ENCODE measurements around the gene DPYSL3.

The DPYSL3 gene

DNA sequence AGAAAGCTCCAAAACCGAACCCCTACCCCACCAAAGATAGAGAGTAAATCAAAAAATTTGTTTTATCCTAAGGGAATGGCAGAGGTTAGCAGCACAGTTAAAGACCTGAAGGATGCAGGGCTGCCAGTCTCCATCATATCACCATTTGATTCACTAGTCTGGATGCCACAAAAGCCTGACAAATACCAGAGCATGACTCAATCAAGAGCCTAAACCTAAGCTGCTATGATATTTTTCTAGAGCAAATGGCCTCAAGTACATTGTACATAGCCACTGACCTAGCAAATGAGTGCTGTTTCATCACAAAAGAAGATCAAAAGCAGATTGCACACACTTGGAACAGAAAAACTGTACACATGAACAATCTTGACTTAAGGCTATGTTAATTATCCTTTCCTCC, 48.0 kb downstream of the DPYSL3 start:
- TF ChIP-seq, protein P1, sequence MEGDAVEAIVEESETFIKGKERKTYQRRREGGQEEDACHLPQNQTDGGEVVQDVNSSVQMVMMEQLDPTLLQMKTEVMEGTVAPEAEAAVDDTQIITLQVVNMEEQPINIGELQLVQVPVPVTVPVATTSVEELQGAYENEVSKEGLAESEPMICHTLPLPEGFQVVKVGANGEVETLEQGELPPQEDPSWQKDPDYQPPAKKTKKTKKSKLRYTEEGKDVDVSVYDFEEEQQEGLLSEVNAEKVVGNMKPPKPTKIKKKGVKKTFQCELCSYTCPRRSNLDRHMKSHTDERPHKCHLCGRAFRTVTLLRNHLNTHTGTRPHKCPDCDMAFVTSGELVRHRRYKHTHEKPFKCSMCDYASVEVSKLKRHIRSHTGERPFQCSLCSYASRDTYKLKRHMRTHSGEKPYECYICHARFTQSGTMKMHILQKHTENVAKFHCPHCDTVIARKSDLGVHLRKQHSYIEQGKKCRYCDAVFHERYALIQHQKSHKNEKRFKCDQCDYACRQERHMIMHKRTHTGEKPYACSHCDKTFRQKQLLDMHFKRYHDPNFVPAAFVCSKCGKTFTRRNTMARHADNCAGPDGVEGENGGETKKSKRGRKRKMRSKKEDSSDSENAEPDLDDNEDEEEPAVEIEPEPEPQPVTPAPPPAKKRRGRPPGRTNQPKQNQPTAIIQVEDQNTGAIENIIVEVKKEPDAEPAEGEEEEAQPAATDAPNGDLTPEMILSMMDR (IDR thresholded peaks at IDR 0.05; ENCODE audit: insufficient read depth, low read length) = no peak
- no peak for TF ChIP-seq GABPA (IDR thresholded peaks at IDR 0.05; ENCODE audit: low read depth)
- no peak for DNase-seq (ENCODE audit: low read depth in 1 of 2, low spot score in 1 of 2)
- no peaks in the 10 kb centered on the region for H3K27me3 ChIP-seq (ENCODE audit: insufficient read depth, poor library complexity, severe bottlenecking)
- no peak overlapping the region for H3K27ac ChIP-seq (replicated peaks)
- no peak overlapping the region for H3K4me3 ChIP-seq (replicated peaks; ENCODE audit: insufficient read depth, low read length)

DNA sequence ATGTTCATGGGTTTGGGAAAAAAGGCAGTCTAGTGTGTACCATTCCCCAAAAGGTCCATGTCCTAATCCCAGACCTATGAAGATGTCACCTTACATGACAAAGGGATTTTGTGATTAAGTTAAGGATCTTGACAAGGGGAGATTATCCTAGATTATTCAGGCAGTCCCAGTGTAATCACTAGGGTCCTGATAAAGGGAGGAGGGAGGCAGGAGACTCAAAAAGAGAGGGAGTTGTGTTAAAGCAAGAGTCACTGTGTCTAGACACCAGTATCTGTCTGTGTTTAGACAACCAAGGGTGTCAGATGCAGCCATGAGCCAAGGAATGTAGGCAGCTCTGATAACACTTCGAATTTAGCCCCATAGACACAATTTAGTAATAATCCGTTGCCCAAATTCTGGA, 49.5 kb downstream of the DPYSL3 start:
- Histone ChIP-seq H3K27me3 (ENCODE audit: insufficient read depth, poor library complexity, severe bottlenecking) (peaks cover under 1% of the 10 kb centered on the region), H3K4me3 (replicated peaks; ENCODE audit: insufficient read depth, low read length) (no peak overlapping the region), H3K27ac (replicated peaks) (no peak overlapping the region)
- no peak for DNase-seq (ENCODE audit: low read depth in 1 of 2, low spot score in 1 of 2)
- TF ChIP-seq, protein P1 (IDR thresholded peaks at IDR 0.05; ENCODE audit: insufficient read depth, low read length) = no peak
- no peak for TF ChIP-seq GABPA (IDR thresholded peaks at IDR 0.05; ENCODE audit: low read depth)
- TF ChIP-seq SPI1 (IDR thresholded peaks at IDR 0.05; ENCODE audit: borderline replicate concordance, low read depth) = no peak
- TF ChIP-seq POLR2AphosphoS5 (IDR thresholded peaks at IDR 0.05; ENCODE audit: low read depth) = no peak
- TF ChIP-seq, protein P2, sequence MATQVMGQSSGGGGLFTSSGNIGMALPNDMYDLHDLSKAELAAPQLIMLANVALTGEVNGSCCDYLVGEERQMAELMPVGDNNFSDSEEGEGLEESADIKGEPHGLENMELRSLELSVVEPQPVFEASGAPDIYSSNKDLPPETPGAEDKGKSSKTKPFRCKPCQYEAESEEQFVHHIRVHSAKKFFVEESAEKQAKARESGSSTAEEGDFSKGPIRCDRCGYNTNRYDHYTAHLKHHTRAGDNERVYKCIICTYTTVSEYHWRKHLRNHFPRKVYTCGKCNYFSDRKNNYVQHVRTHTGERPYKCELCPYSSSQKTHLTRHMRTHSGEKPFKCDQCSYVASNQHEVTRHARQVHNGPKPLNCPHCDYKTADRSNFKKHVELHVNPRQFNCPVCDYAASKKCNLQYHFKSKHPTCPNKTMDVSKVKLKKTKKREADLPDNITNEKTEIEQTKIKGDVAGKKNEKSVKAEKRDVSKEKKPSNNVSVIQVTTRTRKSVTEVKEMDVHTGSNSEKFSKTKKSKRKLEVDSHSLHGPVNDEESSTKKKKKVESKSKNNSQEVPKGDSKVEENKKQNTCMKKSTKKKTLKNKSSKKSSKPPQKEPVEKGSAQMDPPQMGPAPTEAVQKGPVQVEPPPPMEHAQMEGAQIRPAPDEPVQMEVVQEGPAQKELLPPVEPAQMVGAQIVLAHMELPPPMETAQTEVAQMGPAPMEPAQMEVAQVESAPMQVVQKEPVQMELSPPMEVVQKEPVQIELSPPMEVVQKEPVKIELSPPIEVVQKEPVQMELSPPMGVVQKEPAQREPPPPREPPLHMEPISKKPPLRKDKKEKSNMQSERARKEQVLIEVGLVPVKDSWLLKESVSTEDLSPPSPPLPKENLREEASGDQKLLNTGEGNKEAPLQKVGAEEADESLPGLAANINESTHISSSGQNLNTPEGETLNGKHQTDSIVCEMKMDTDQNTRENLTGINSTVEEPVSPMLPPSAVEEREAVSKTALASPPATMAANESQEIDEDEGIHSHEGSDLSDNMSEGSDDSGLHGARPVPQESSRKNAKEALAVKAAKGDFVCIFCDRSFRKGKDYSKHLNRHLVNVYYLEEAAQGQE (IDR thresholded peaks at IDR 0.05; ENCODE audit: insufficient replicate concordance, low read depth) = no peak

DNA sequence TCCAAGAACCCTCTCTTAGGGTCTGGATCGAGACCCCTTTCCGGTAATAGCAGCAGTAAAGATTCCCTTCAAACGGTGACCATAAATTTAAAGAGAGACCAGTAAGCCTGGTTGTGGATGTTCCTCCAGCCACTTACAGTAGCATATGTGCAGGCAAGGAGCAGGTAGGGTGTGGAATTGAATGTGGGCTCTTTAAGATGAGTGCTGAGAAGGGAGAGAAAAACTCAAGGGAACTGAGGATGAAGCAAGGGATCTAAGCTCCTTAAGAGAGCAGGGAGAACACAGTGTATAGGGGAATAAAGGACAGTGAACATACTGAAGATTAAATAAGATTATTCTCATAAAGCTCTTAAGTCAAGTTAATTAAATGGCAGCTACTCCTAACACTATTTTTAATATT, 51.3 kb downstream of the DPYSL3 start:
- Histone ChIP-seq H3K4me3 (replicated peaks; ENCODE audit: insufficient read depth, low read length) (no peak overlapping the region), H3K27ac (replicated peaks) (no peak overlapping the region), H3K27me3 (ENCODE audit: insufficient read depth, poor library complexity, severe bottlenecking) (peaks cover 14% of the 10 kb centered on the region)
- no peak for DNase-seq (ENCODE audit: low read depth in 1 of 2, low spot score in 1 of 2)
- no peak for TF ChIP-seq GABPA (IDR thresholded peaks at IDR 0.05; ENCODE audit: low read depth)
- TF ChIP-seq POLR2AphosphoS5 (IDR thresholded peaks at IDR 0.05; ENCODE audit: low read depth) = no peak
- TF ChIP-seq, protein P1 (IDR thresholded peaks at IDR 0.05; ENCODE audit: insufficient read depth, low read length) = no peak
- TF ChIP-seq, protein P2 (IDR thresholded peaks at IDR 0.05; ENCODE audit: insufficient replicate concordance, low read depth) = no peak
- no peak for TF ChIP-seq SPI1 (IDR thresholded peaks at IDR 0.05; ENCODE audit: borderline replicate concordance, low read depth)

DNA sequence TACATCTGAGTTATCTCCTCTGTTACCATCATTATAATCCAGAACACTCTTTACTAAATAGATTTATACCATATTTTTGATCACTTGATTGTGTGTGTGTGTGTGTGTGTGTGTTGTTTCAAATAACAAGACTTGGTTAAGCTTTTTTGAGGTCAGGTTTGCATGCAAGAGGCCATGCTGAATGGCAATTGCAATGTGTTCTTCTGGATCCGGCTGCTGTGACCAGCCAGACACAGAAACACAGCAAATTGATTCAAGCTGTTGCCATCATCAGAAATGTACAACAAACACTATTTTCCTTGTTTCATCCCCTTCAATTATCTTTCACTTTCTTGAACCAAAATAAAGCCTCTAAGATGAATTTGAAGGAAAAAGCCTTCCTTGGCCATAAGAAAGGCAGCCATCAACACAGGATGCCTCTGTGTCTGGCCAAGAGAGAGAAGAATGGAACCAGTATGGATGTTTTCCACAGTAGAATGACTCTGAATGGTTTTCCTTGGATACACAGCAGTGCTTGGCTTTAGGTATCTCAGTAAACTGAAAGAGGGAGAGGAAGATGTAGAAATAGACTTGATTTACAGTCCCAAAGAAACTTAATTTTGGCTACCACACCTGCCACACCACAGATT, 53.9 kb downstream of the DPYSL3 start:
- H3K27me3 ChIP-seq (ENCODE audit: insufficient read depth, poor library complexity, severe bottlenecking) = peaks cover 34% of the 10 kb centered on the region
- DNase-seq (ENCODE audit: low read depth in 1 of 2, low spot score in 1 of 2) = no peak
- TF ChIP-seq, protein P2 (IDR thresholded peaks at IDR 0.05; ENCODE audit: insufficient replicate concordance, low read depth) = no peak
- TF ChIP-seq, protein P1 (IDR thresholded peaks at IDR 0.05; ENCODE audit: insufficient read depth, low read length) = no peak
- TF ChIP-seq POLR2AphosphoS5 (IDR thresholded peaks at IDR 0.05; ENCODE audit: low read depth) (no peak), GABPA (IDR thresholded peaks at IDR 0.05; ENCODE audit: low read depth) (no peak), SPI1 (IDR thresholded peaks at IDR 0.05; ENCODE audit: borderline replicate concordance, low read depth) (no peak)
- H3K27ac ChIP-seq (replicated peaks) = no peak overlapping the region
- no peak overlapping the region for H3K4me3 ChIP-seq (replicated peaks; ENCODE audit: insufficient read depth, low read length)
